Heart left ventricle (tissue), 16 donors: ENCODE measurements around the gene XRN2. TPM values are rescaled to one million over a fixed set of nuclear protein-coding genes. Genes with fewer than 3 reads are reported as not detected.

Experiments used
- ATAC-seq, 4 donors: fragments of 200-7000 bp; cut with Tn5 transposase; one replicate each; pipeline ENCODE4 v1.9.1; 2020 to 2022; ENCODE audit warnings: moderate library complexity in 4 of 4, mild to moderate bottlenecking in 3 of 4, moderate number of reproducible peaks in 1 of 4
- DNase-seq, 5 donors: peaks; one replicate each; pipeline ENCODE4 v3.0.0-alpha.2; 2020
- H3K27ac ChIP-seq, 12 donors: fragments of 200-600 bp; sonication (generic) in 4 of 12; one replicate each; pipeline versions ENCODE4 v1.5.0 to v1.8.0; 2016 to 2022; ENCODE audit warnings: mild to moderate bottlenecking in 2 of 12
- H3K27me3 ChIP-seq, 9 donors: fragments of 200-600 bp; sonication (generic) in 2 of 9; one replicate each; pipeline versions ENCODE4 v1.5.1 to v1.8.0; 2016 to 2022; ENCODE audit warnings: mild to moderate bottlenecking in 3 of 9
- H3K36me3 ChIP-seq, 9 donors: fragments of 200-600 bp; sonication (generic) in 2 of 9; one replicate each; pipeline versions ENCODE4 v1.5.0 to v1.8.0; 2018 to 2022; ENCODE audit warnings: mild to moderate bottlenecking in 2 of 9
- H3K4me1 ChIP-seq, 12 donors: fragments of 200-600 bp; sonication (generic) in 4 of 12; one replicate each; pipeline versions ENCODE4 v1.5.0 to v1.8.0; 2016 to 2022; ENCODE audit warnings: mild to moderate bottlenecking in 3 of 12
- H3K4me3 ChIP-seq, 12 donors: fragments of 200-600 bp; sonication (generic) in 4 of 12; one replicate each; pipeline versions ENCODE4 v1.5.0 to v1.8.0; 2017 to 2022; ENCODE audit warnings: mild to moderate bottlenecking in 9 of 12, moderate library complexity in 4 of 12
- H3K9me3 ChIP-seq, 12 donors: fragments of 200-600 bp; sonication (generic) in 4 of 12; one replicate each; pipeline versions ENCODE4 v1.5.0 to v1.8.0; 2016 to 2022; ENCODE audit warnings: mild to moderate bottlenecking in 1 of 12
- POLR2A ChIP-seq, 2 donors: fragments of 450-650 bp; IDR thresholded peaks; one replicate each; pipeline ENCODE4 v1.6.1; 2017; ENCODE audit warnings: antibody characterized with exemption in 2 of 2, mild to moderate bottlenecking in 2 of 2, moderate library complexity in 2 of 2
- WGBS, 4 donors: extraction: QIAGEN DNeasy Blood & Tissue Kit in 2 of 4; methylation state at CpG; one replicate each; pipeline versions ENCODE4 v1.1.5 to v1.1.7; 2013 to 2018; 5-methylcytosine and 5-hydroxymethylcytosine counted together
- intact Hi-C, 10 donors: fragments of 100-400 bp; cut with DNase I; formaldehyde crosslinking; loops; one replicate each; pipeline versions ENCODE4 v1.11.1 to v1.14.2; 2022
- long read RNA-seq, 3 donors: library from polyadenylated mRNA; unstranded; transcript quantifications; one replicate each; pipeline ENCODE4 v2.0.0, GENCODE V29; 2020 to 2021
- polyA plus RNA-seq, 2 donors: library from polyadenylated mRNA; stranded (reverse); fragments of 200-250 nt; gene quantifications; one replicate each; pipeline ENCODE4 v1.2.3, GENCODE V29; 2013
- total RNA-seq, 9 donors: library from RNA; depleted of rRNA in 2 of 9; stranded (reverse); fragments of >200 nt in 2 of 9; fragmentation: NEBNext Ultra II Directional in 3 of 9; extraction: Animal tissue kit (Norgen Biotek cat#: 25700) in 3 of 9; gene quantifications; one replicate each; pipeline versions ENCODE4 v1.1.0 to v1.2.4, GENCODE V29; 2016 to 2023
- TF ChIP-seq, protein P1 (sequence below), 12 donors: fragments of 200-600 bp; sonication (generic) in 4 of 12; IDR thresholded peaks; one replicate each; pipeline versions ENCODE4 v1.5.0 to v1.8.0; 2018 to 2022; ENCODE audit warnings: antibody characterized with exemption in 12 of 12, mild to moderate bottlenecking in 5 of 12
- donor health status: ischemic (EF 13 %, LVEDD 7.1; RV severe dilation, severe dysfunction).
- donor health status: healthy with polysubstance abuse.
- donor health status: DM: no; HTN: yes; CAD: no.
- donor health status: DM: no; HTN: no; CAD: no.
- donor health status: ischemic (EF 25% LVEDD 6.9; RV normal size, moderate dysfunction).
- donor health status: ischemic (EF 25% LVEDD 5.7; RV mildly dilated, moderate dysfunction).
- donor health status: healthy.
- donor health status: DM: yes; HTN: yes; CAD: no.
- donor health status: ischemic (EF 35%, LVEDD 5.7; RV mildly dilated, moderate dysfunction).
- donor health status: nonischemic (EF 11% LVEDD 7.7; RV severe dilation, severe dysfunction).
- donor health status: DM: yes; HTN: yes; CAD: no.
- donor health status: PGD.
- donor health status: ischemic (EF 29% LVEDD 5.4; RV normal size, mild dysfunction).
- donor health status: nonischemic (EF 23%, LVEDD 6.1; RV moderate dilation, normal function).

The XRN2 gene, protein sequence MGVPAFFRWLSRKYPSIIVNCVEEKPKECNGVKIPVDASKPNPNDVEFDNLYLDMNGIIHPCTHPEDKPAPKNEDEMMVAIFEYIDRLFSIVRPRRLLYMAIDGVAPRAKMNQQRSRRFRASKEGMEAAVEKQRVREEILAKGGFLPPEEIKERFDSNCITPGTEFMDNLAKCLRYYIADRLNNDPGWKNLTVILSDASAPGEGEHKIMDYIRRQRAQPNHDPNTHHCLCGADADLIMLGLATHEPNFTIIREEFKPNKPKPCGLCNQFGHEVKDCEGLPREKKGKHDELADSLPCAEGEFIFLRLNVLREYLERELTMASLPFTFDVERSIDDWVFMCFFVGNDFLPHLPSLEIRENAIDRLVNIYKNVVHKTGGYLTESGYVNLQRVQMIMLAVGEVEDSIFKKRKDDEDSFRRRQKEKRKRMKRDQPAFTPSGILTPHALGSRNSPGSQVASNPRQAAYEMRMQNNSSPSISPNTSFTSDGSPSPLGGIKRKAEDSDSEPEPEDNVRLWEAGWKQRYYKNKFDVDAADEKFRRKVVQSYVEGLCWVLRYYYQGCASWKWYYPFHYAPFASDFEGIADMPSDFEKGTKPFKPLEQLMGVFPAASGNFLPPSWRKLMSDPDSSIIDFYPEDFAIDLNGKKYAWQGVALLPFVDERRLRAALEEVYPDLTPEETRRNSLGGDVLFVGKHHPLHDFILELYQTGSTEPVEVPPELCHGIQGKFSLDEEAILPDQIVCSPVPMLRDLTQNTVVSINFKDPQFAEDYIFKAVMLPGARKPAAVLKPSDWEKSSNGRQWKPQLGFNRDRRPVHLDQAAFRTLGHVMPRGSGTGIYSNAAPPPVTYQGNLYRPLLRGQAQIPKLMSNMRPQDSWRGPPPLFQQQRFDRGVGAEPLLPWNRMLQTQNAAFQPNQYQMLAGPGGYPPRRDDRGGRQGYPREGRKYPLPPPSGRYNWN
- total RNA-seq (10 to 100 TPM; 30.9 to 48.3 (median 33.2) TPM), polyA plus RNA-seq (10 to 100 TPM in 1 of 2 donors, 1 to 10 TPM in 1; 6.2 to 35.2 TPM)
- long read RNA-seq, donor 1, transcript XRN2-201 (30 exons, 3,437 nt): major isoform, 33 of 59 reads
- long read RNA-seq, donor 1, partial matches to known transcripts: 22 of 59 reads
- long read RNA-seq, donor 1, other reads (novel, unspliced or antisense): 4 of 59 reads
- long read RNA-seq, donor 2, transcript XRN2-201 (30 exons, 3,437 nt): major isoform, 82 of 223 reads
- long read RNA-seq, donor 2, partial matches to known transcripts: 118 of 223 reads
- long read RNA-seq, donor 2, other reads (novel, unspliced or antisense): 23 of 223 reads
- long read RNA-seq, donor 3, transcript XRN2-201 (30 exons, 3,437 nt): major isoform, 33 of 56 reads
- long read RNA-seq, donor 3, partial matches to known transcripts: 13 of 56 reads
- long read RNA-seq, donor 3, other reads (novel, unspliced or antisense): 10 of 56 reads

DNA sequence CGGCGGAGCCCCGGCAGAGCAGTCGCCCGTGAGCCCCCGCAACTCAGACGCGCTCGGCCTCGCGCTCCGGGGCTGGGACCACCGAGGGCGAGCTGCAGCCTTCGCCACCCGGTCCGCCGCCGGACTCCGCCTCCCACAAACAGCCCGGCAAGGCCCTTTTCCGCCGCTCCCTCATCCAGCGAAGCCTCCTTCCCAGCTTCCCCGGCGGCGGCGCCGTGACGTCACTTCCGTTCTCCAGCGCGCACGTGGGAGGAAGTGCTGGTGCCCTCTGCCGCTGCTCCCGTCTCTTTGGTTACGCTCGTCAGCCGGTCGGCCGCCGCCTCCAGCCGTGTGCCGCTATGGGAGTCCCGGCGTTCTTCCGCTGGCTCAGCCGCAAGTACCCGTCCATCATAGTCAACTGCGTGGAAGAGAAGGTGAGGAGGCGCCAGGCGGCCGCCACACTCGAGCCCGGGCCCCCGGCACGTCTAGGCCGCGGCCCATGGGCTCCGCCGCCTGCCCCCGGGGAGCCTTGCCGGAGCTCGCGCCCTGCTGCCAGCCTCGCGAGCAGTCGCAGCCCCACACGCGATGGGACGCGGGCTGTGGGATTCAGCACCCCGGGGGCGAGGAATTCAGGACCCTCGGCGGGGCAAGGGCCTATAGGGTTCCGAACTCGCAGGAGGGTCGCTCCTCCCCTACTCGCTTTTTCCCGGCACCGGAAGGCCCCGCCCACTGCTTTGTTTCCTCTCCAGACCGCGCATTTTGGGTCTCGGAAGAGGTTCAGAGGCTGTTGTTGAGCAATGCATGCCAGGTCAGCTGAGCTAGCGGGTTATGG, at the start of gene XRN2:
Gene XRN2 (plus strand): TSS at position 271 of the 811 bp plus-strand sequence. CDS start 68 bp downstream, at position 339.
- Histone ChIP-seq H3K4me3 (peak within 1 kb of the TSS; percentile 75 to 100 (median 92)), H3K36me3 (peaks cover 0 to 3% (median 0%) of the 10 kb centered on the region in 9 donors), H3K27me3 (no peaks in the 10 kb centered on the region), H3K27ac (peak within 1 kb of the TSS; percentile 90 to 100 (median 96)), H3K9me3 (peaks cover 0 to 2% (median 0%) of the 10 kb centered on the region in 12 donors), H3K4me1 (peaks cover 0 to 25% (median 16%) of the 10 kb centered on the region in 12 donors)
- DNase-seq (peak; percentile 96 to 98 (median 97)), ATAC-seq (peak; percentile 91 to 99 (median 98))
- TF ChIP-seq, protein P1, sequence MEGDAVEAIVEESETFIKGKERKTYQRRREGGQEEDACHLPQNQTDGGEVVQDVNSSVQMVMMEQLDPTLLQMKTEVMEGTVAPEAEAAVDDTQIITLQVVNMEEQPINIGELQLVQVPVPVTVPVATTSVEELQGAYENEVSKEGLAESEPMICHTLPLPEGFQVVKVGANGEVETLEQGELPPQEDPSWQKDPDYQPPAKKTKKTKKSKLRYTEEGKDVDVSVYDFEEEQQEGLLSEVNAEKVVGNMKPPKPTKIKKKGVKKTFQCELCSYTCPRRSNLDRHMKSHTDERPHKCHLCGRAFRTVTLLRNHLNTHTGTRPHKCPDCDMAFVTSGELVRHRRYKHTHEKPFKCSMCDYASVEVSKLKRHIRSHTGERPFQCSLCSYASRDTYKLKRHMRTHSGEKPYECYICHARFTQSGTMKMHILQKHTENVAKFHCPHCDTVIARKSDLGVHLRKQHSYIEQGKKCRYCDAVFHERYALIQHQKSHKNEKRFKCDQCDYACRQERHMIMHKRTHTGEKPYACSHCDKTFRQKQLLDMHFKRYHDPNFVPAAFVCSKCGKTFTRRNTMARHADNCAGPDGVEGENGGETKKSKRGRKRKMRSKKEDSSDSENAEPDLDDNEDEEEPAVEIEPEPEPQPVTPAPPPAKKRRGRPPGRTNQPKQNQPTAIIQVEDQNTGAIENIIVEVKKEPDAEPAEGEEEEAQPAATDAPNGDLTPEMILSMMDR (IDR thresholded peaks at IDR 0.05): peak in 3 of 12 donors; percentile 9 to 41 (median 34)
- peak in 1 of 2 donors; percentile 74 for TF ChIP-seq POLR2A (IDR thresholded peaks at IDR 0.05)
- WGBS, 4 donors: 0 to 1% (median 0%) methylated on average over 15 to 87 of the region's 87 CpGs
- intact Hi-C loops: loop anchor here in 1 of 10 donors (5.0 to 10.0 kb wide), 2 partner anchors 66 to 178 kb away; partner anchors contain the start of gene KIZ

- intact Hi-C loops: no loop called here
- ATAC-seq: no peak
- H3K9me3 ChIP-seq: no peaks in the 10 kb centered on the region
- H3K4me3 ChIP-seq: no peak overlapping the region
- H3K27me3 ChIP-seq: no peaks in the 10 kb centered on the region
- H3K27ac ChIP-seq: no peak overlapping the region
- H3K4me1 ChIP-seq: no peaks in the 10 kb centered on the region
- no peak for TF ChIP-seq POLR2A (IDR thresholded peaks at IDR 0.05)
- TF ChIP-seq, protein P1 (IDR thresholded peaks at IDR 0.05): no peak
- no peak for DNase-seq
- 73 to 84% (median 75%) methylated on average over 3 of the region's 3 CpGs for WGBS, 4 donors
- H3K36me3 ChIP-seq: no peaks in the 10 kb centered on the region
Measured at GRCh38 chr20:21257192-21257591, 45.9 kb upstream of the XRN2 start.

DNA sequence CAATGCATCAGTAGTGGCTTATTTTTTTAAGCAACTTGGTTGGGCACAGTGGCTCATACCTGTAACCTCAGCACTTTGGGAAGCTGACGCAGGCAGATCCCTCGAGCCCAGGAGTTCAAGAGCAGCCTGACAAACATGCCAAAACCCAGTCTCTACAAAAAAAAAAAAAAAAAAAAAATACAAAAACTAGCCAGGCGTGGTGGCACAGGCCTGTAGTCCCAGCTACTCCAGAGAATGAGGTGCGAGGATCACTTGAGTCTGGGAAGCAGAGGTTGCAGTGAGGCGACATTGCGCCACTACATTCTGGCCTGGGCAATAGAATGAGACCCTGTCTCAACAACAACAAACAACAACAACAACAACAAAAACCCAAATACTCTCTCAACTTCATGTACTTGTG, 44.7 kb upstream of the XRN2 start:
- no peaks in the 10 kb centered on the region for H3K4me1 ChIP-seq
- H3K36me3 ChIP-seq: no peaks in the 10 kb centered on the region
- H3K27me3 ChIP-seq: no peaks in the 10 kb centered on the region
- WGBS, 4 donors: 85 to 90% (median 87%) methylated on average over 6 of the region's 6 CpGs
- TF ChIP-seq, protein P1 (IDR thresholded peaks at IDR 0.05): no peak
- no peak for TF ChIP-seq POLR2A (IDR thresholded peaks at IDR 0.05)
- H3K9me3 ChIP-seq: no peaks in the 10 kb centered on the region
- intact Hi-C loops: no loop called here
- H3K27ac ChIP-seq: no peak overlapping the region
- no peak for DNase-seq
- ATAC-seq: no peak
- no peak overlapping the region for H3K4me3 ChIP-seq
